GM12872 (cell line): ENCODE results near the gene CALHM6.

ENCODE experiments used
- TF ChIP-seq, protein P1 (sequence below): IDR thresholded peaks from 3 replicates; pipeline ENCODE4 v1.5.1; 2011; ENCODE audit warnings: low read depth, mild to moderate bottlenecking, low read length, moderate library complexity; ENCODE audit not compliant: insufficient read depth

Gene CALHM6

GRCh38 chr6:116463301-116463700 lies 2.1 kb downstream of the CALHM6 start:
- TF ChIP-seq, protein P1, sequence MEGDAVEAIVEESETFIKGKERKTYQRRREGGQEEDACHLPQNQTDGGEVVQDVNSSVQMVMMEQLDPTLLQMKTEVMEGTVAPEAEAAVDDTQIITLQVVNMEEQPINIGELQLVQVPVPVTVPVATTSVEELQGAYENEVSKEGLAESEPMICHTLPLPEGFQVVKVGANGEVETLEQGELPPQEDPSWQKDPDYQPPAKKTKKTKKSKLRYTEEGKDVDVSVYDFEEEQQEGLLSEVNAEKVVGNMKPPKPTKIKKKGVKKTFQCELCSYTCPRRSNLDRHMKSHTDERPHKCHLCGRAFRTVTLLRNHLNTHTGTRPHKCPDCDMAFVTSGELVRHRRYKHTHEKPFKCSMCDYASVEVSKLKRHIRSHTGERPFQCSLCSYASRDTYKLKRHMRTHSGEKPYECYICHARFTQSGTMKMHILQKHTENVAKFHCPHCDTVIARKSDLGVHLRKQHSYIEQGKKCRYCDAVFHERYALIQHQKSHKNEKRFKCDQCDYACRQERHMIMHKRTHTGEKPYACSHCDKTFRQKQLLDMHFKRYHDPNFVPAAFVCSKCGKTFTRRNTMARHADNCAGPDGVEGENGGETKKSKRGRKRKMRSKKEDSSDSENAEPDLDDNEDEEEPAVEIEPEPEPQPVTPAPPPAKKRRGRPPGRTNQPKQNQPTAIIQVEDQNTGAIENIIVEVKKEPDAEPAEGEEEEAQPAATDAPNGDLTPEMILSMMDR: no peak

GRCh38 chr6:116465246-116465645 lies 4.1 kb downstream of the CALHM6 start:
- TF ChIP-seq, protein P1: no peak

DNA sequence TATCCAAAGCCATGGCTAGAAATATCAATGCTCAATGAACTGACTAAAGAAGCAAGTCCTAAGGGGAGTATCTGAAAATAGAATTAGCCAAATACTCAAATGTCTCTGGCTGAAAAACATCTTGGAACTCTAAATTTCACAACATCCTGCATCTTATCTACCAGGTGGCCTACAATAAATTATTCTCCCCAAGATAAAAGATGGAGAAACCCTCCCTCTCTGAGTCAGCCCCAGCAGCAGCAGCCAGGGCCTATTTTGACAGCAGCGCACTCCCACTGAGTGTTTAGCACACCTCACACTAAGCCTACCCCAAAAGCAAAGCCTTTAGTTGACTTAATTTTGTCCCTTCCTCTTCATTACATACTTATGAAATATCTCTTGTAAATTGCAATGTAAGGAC lies 5.9 kb downstream of the CALHM6 start:
- TF ChIP-seq, protein P1: no peak

GRCh38 chr6:116467514-116467913 lies 6.3 kb downstream of the CALHM6 start:
- TF ChIP-seq, protein P1: no peak

GRCh38 chr6:116468293-116468692 lies 7.1 kb downstream of the CALHM6 start:
- TF ChIP-seq, protein P1: no peak

DNA sequence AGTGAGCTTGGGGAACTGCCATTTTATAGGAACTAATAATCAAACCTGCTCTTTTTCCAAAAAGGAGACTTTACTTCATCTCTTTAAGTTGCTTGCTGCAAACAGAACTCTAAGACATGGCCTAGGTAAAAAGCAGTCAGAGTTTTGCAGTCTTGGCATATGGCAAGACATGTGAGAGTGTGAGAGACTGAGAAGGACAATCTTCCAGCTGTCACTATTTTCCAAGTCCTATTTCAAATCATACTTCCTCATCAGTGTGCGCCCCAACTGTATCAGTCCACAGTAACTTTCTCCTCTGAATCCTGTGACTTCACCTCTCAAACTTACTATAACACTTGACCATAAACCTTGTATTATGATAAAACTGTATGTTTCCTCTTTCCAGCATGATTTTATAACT lies 10.4 kb downstream of the CALHM6 start:
- TF ChIP-seq, protein P1: no peak

- TF ChIP-seq, protein P1: no peak
These were observed 11.5 kb downstream of the CALHM6 start for GRCh38 chr6:116472706-116473105.

DNA sequence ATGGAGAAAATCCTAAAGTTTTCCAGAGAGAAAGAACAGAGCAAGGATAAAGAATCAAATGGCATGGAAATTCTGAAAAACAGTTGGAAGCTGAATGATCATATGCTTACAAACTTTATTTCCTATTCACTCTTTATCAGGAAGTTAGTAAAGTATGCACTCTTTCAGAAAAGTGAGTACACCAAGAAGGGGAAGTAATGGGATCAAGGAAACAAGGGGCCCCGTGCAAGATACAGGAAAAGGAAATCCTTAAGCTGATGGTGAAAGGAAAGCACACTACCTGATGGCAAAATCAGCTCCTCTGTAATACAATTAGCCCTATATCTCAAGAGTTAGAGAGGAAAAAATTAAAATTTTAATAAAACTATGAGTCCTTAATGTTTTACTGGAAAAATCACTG lies 14.0 kb downstream of the CALHM6 start:
- TF ChIP-seq, protein P1: no peak
